GM12874 (cell line): ENCODE measurements around the gene RIPK4.

Source experiments
- CTCF ChIP-seq: IDR thresholded peaks from 2 replicates; pipeline ENCODE4 v1.5.1; 2011; ENCODE audit warnings: low read depth, mild to moderate bottlenecking, control low read depth, low read length, moderate library complexity; ENCODE audit not compliant: insufficient read depth

The RIPK4 gene

GRCh38 chr21:41720250-41720649 lies 46.6 kb downstream of the RIPK4 start:
- no peak for TF ChIP-seq CTCF

GRCh38 chr21:41719691-41720090 lies 47.2 kb downstream of the RIPK4 start:
- TF ChIP-seq CTCF, result no peak

- no peak for TF ChIP-seq CTCF
These were observed 49.1 kb downstream of the RIPK4 start for GRCh38 chr21:41717573-41718330.

GRCh38 chr21:41716751-41717150 lies 50.1 kb downstream of the RIPK4 start:
- no peak for TF ChIP-seq CTCF

GRCh38 chr21:41715649-41716281 lies 51.1 kb downstream of the RIPK4 start:
- TF ChIP-seq CTCF, result no peak

GRCh38 chr21:41713495-41714281 lies 53.2 kb downstream of the RIPK4 start:
- TF ChIP-seq CTCF, result no peak

GRCh38 chr21:41712730-41713129 lies 54.1 kb downstream of the RIPK4 start:
- no peak for TF ChIP-seq CTCF
